ENCODE data around the gene TCF12. TPM values are rescaled to one million over a fixed set of nuclear protein-coding genes. Genes with fewer than 3 reads are reported as not detected.

Gene TCF12
- total RNA-seq, 1 experiment from 2014 or later: 98.7 TPM

DNA sequence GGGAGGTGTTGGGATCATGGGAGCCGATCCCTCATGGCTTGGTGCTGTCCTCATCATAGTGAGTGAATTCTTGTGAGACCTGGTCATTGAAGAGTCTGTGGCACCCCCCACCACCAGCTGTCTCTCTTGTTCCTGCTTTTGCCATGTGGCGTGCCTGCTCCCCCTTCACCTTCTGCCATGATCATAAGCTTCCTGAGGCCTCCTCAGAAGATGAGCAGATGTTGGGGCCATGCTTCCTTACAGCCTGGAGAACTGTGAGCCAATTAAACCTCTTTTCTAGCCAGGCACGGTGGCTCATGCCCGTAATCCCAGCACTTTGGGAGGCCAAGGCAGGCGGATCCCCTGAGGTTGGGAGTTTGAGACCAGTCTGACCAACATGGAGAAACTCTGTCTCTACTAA, 420.9 kb downstream of the TCF12 start:
- no peak for DNase-seq (ENCODE audit: low spot score)

Other genes starting within 250 kb of the TCF12 start
- gene ZNF280D, start 185.1 kb upstream of the TCF12 start, total RNA-seq (2014; rRNA removed; shearing (Covaris generic)): 11.5 and 13.5 TPM in 2 replicates

Data from H4 (cell line).